GM23338 (cell line): ENCODE results near the gene TWF2.

ENCODE experiments used
- CREB1 ChIP-seq: fragments of 250-450 bp; sonication (Bioruptor Pico); IDR thresholded peaks from 2 replicates; pipeline ENCODE4 v1.5.0; 2020; ENCODE audit warnings: low read depth, mild to moderate bottlenecking, moderate library complexity
- EZH2 ChIP-seq: fragments of 200-600 bp; sonication (generic); IDR thresholded peaks from one replicate; pipeline ENCODE4 v1.8.0; 2017; ENCODE audit warnings: antibody characterized with exemption, mild to moderate bottlenecking, low read depth; ENCODE audit not compliant: unreplicated experiment
- EZH2phosphoT487 ChIP-seq: fragments of 200-600 bp; sonication (generic); IDR thresholded peaks from one replicate; pipeline ENCODE4 v1.8.1; 2018; ENCODE audit warnings: antibody characterized with exemption; ENCODE audit not compliant: unreplicated experiment
- JUNB ChIP-seq: IDR thresholded peaks from one replicate; pipeline ENCODE4 v1.6.1; 2016; ENCODE audit warnings: antibody characterized with exemption; ENCODE audit not compliant: unreplicated experiment
- NANOG ChIP-seq: IDR thresholded peaks from 2 replicates; pipeline ENCODE4 v1.6.1; 2016; ENCODE audit warnings: antibody characterized with exemption, borderline replicate concordance
- POLR2AphosphoS5 ChIP-seq: IDR thresholded peaks from 2 replicates; pipeline ENCODE4 v1.6.1; 2016; ENCODE audit warnings: antibody characterized with exemption, low read depth
- ZNF114 ChIP-seq: fragments of 250-450 bp; sonication (Bioruptor Pico); IDR thresholded peaks from 2 replicates; pipeline ENCODE4 v1.5.0; 2020; ENCODE audit warnings: mild to moderate bottlenecking, moderate library complexity
- ZNF331 ChIP-seq: fragments of 250-450 bp; sonication (Bioruptor Pico); IDR thresholded peaks from 2 replicates; pipeline ENCODE4 v1.5.0; 2020; ENCODE audit warnings: low read depth, mild to moderate bottlenecking, moderate library complexity
- TF ChIP-seq, protein P1 (sequence below), 2 experiments: fragments of 200-600 bp in 1 of 2; sonication (generic) in 1 of 2; conservative IDR thresholded peaks; 2 replicates each; pipeline versions ENCODE4 v1.5.1 to v1.6.1; 2016 to 2017; ENCODE audit warnings: antibody characterized with exemption in 2 of 2, low read depth in 2 of 2, mild to moderate bottlenecking in 2 of 2, moderate library complexity in 1 of 2
- TF ChIP-seq, protein P2 (sequence below): IDR thresholded peaks from one replicate; pipeline ENCODE4 v1.6.1; 2018; ENCODE audit warnings: antibody characterized with exemption; ENCODE audit not compliant: unreplicated experiment
- TF ChIP-seq, protein P3 (sequence below): IDR thresholded peaks from 2 replicates; pipeline ENCODE4 v1.6.1; 2016; ENCODE audit warnings: antibody characterized with exemption
- TF ChIP-seq, protein P4 (sequence below): fragments of 250-450 bp; sonication (Bioruptor Pico); IDR thresholded peaks from 2 replicates; pipeline ENCODE4 v1.5.0; 2020; ENCODE audit warnings: mild to moderate bottlenecking, moderate library complexity

DNA sequence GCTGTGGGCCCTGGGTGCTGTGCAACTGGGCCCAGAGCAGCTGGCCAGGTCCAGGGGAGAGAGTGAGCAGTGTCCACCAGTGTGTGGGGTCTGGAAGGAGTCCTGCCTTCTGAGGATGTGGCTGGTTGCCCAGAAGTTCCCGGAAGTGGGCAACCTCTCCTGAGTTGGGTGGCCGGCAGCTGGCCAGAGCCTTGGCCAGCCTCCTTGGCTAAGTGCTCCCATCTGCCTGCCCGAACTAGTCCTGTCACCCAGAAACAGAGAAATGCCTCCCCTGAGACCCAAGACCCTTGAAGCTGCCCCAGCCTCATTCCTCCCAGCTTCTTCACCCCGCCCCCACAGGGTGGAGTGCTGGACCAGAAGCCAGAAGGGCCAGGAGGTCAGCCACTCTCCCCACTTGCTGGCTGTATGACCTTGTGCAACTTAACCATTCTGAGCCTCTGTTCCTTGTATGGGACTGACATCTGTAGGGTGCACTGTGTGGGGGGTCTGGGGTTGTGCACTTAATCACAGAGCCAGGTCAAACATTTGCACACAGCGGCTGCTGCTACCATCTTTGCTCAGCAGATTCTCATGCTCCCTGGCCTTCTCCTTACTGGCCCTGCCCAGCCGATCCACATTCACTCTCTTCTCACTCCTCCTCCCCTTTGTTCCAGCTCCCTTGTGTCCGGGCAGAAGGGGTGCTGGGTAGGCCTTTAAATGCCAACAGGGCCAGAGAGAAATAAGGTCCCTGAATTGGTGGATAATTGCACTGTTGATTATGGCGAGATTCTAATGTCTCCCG, 48.5 kb downstream of the TWF2 start:
- TF ChIP-seq POLR2AphosphoS5 (no peak), EZH2phosphoT487 (no peak), ZNF331 (CRISPR knock-in tag) (no peak), ZNF114 (CRISPR knock-in tag) (no peak), EZH2 (no peak), CREB1 (CRISPR knock-in tag) (no peak), JUNB (no peak), NANOG (no peak)
- TF ChIP-seq, protein P1, sequence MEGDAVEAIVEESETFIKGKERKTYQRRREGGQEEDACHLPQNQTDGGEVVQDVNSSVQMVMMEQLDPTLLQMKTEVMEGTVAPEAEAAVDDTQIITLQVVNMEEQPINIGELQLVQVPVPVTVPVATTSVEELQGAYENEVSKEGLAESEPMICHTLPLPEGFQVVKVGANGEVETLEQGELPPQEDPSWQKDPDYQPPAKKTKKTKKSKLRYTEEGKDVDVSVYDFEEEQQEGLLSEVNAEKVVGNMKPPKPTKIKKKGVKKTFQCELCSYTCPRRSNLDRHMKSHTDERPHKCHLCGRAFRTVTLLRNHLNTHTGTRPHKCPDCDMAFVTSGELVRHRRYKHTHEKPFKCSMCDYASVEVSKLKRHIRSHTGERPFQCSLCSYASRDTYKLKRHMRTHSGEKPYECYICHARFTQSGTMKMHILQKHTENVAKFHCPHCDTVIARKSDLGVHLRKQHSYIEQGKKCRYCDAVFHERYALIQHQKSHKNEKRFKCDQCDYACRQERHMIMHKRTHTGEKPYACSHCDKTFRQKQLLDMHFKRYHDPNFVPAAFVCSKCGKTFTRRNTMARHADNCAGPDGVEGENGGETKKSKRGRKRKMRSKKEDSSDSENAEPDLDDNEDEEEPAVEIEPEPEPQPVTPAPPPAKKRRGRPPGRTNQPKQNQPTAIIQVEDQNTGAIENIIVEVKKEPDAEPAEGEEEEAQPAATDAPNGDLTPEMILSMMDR (conservative IDR thresholded peaks at IDR 0.05; ENCODE audit: low read depth in 2 of 2), result no peak
- TF ChIP-seq, protein P2, sequence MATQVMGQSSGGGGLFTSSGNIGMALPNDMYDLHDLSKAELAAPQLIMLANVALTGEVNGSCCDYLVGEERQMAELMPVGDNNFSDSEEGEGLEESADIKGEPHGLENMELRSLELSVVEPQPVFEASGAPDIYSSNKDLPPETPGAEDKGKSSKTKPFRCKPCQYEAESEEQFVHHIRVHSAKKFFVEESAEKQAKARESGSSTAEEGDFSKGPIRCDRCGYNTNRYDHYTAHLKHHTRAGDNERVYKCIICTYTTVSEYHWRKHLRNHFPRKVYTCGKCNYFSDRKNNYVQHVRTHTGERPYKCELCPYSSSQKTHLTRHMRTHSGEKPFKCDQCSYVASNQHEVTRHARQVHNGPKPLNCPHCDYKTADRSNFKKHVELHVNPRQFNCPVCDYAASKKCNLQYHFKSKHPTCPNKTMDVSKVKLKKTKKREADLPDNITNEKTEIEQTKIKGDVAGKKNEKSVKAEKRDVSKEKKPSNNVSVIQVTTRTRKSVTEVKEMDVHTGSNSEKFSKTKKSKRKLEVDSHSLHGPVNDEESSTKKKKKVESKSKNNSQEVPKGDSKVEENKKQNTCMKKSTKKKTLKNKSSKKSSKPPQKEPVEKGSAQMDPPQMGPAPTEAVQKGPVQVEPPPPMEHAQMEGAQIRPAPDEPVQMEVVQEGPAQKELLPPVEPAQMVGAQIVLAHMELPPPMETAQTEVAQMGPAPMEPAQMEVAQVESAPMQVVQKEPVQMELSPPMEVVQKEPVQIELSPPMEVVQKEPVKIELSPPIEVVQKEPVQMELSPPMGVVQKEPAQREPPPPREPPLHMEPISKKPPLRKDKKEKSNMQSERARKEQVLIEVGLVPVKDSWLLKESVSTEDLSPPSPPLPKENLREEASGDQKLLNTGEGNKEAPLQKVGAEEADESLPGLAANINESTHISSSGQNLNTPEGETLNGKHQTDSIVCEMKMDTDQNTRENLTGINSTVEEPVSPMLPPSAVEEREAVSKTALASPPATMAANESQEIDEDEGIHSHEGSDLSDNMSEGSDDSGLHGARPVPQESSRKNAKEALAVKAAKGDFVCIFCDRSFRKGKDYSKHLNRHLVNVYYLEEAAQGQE, result no peak
- TF ChIP-seq, protein P3, sequence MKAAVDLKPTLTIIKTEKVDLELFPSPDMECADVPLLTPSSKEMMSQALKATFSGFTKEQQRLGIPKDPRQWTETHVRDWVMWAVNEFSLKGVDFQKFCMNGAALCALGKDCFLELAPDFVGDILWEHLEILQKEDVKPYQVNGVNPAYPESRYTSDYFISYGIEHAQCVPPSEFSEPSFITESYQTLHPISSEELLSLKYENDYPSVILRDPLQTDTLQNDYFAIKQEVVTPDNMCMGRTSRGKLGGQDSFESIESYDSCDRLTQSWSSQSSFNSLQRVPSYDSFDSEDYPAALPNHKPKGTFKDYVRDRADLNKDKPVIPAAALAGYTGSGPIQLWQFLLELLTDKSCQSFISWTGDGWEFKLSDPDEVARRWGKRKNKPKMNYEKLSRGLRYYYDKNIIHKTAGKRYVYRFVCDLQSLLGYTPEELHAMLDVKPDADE, result no peak
- TF ChIP-seq, protein P4, sequence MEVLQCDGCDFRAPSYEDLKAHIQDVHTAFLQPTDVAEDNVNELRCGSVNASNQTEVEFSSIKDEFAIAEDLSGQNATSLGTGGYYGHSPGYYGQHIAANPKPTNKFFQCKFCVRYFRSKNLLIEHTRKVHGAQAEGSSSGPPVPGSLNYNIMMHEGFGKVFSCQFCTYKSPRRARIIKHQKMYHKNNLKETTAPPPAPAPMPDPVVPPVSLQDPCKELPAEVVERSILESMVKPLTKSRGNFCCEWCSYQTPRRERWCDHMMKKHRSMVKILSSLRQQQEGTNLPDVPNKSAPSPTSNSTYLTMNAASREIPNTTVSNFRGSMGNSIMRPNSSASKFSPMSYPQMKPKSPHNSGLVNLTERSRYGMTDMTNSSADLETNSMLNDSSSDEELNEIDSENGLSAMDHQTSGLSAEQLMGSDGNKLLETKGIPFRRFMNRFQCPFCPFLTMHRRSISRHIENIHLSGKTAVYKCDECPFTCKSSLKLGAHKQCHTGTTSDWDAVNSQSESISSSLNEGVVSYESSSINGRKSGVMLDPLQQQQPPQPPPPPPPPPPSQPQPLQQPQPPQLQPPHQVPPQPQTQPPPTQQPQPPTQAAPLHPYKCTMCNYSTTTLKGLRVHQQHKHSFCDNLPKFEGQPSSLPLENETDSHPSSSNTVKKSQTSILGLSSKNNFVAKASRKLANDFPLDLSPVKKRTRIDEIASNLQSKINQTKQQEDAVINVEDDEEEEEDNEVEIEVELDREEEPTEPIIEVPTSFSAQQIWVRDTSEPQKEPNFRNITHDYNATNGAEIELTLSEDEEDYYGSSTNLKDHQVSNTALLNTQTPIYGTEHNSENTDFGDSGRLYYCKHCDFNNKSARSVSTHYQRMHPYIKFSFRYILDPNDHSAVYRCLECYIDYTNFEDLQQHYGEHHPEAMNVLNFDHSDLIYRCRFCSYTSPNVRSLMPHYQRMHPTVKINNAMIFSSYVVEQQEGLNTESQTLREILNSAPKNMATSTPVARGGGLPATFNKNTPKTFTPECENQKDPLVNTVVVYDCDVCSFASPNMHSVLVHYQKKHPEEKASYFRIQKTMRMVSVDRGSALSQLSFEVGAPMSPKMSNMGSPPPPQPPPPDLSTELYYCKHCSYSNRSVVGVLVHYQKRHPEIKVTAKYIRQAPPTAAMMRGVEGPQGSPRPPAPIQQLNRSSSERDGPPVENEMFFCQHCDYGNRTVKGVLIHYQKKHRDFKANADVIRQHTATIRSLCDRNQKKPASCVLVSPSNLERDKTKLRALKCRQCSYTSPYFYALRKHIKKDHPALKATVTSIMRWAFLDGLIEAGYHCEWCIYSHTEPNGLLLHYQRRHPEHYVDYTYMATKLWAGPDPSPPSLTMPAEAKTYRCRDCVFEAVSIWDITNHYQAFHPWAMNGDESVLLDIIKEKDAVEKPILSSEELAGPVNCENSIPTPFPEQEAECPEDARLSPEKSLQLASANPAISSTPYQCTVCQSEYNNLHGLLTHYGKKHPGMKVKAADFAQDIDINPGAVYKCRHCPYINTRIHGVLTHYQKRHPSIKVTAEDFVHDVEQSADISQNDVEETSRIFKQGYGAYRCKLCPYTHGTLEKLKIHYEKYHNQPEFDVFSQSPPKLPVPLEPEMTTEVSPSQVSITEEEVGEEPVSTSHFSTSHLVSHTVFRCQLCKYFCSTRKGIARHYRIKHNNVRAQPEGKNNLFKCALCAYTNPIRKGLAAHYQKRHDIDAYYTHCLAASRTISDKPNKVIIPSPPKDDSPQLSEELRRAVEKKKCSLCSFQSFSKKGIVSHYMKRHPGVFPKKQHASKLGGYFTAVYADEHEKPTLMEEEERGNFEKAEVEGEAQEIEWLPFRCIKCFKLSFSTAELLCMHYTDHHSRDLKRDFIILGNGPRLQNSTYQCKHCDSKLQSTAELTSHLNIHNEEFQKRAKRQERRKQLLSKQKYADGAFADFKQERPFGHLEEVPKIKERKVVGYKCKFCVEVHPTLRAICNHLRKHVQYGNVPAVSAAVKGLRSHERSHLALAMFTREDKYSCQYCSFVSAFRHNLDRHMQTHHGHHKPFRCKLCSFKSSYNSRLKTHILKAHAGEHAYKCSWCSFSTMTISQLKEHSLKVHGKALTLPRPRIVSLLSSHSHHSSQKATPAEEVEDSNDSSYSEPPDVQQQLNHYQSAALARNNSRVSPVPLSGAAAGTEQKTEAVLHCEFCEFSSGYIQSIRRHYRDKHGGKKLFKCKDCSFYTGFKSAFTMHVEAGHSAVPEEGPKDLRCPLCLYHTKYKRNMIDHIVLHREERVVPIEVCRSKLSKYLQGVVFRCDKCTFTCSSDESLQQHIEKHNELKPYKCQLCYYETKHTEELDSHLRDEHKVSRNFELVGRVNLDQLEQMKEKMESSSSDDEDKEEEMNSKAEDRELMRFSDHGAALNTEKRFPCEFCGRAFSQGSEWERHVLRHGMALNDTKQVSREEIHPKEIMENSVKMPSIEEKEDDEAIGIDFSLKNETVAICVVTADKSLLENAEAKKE (CRISPR knock-in tag), result no peak
